GM18502 (cell line): Measurements from ENCODE around the gene RNF40.
"Not testable (repeated sequence)": the region's sequence is repeated elsewhere in the genome, so short reads cannot be mapped to it uniquely, and the experiment has no call there.

Experiments used
- ATAC-seq: cut with Tn5 transposase; IDR thresholded peaks from one replicate; pipeline ENCODE4 v1.9.1; 2021; ENCODE audit warnings: mild to moderate bottlenecking; ENCODE audit not compliant: unreplicated experiment, poor library complexity

RNF40 gene

DNA sequence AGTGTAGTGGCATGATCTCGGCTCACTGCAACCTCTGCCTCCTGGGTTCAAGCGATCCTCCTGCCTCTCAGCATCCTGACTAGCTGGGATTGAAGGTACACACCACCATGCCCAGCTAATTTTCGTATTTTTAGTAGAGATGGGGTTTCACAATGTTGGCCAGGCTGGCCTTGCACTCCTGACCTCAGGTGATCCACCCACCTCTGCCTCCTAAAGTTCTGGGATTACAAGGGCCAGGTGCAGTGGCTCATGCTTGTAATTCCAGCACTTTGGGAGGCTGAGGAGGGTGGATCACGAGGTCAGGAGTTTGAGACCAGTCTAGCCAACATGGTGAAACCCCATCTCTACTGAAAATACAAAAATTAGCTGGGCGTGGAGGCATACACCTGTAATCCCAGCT lies 47.6 kb downstream of the RNF40 start:
- not testable (repeated sequence) for ATAC-seq

DNA sequence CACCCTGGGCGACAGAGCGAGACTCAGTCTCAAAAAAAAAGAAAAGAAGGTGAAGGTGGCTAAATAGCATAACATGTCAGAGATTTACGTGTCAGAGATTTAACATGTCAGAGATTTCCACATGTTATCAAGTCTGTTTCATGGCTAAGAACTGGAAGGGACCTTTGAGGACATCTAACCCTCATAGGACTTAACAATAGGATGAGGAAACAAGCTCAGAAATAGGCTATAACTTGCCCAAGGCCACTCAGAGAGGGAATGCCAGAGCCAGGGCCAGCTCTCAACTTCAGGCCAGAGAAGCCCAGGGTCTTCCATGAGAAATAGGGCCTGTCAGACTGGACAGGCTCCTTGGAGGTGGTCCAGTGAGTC lies 51.7 kb downstream of the RNF40 start:
- ATAC-seq: no peak

DNA sequence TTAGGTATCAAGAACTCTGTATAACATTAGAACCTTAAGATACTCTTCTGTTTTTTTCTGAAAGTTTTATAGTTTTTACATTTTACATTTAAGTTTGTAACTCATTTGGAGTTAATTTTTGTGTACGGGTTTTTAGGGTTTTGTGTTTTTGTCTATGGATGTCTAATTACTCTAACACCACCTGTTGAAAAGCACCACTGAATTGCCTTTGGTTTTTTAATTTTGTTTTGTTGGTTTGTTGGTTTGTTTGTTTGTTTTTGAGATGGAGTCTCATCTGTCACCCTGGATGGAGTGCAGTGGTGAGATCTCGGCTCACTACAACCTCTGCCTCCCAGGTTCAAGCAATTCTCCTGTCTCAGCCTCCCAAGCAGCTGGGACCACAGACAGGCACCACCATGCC lies 54.6 kb downstream of the RNF40 start:
- ATAC-seq: no peak

DNA sequence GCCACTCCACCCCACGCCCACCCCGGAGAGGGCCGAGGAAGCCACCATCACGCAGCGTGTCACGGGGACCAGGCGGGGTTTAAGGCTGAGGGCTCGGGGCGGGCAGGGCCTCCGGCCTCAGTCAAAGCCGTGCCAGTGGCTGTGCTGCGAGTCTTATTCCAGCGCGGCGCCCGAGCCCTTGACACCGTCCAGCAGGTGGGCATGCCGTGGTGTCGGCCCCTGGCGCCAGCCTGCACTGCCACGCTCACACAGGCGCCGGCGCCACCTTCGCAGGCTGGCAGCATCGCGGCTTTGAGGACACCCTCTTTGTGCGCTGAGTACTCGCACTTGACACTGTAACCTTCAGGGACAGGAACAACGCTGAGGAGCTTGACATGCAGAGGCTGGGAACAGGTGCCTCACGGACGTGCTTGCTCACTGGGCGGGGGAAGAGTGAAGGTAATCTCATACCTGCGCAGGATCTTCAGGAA lies 58.9 kb downstream of the RNF40 start:
- ATAC-seq: no peak

DNA sequence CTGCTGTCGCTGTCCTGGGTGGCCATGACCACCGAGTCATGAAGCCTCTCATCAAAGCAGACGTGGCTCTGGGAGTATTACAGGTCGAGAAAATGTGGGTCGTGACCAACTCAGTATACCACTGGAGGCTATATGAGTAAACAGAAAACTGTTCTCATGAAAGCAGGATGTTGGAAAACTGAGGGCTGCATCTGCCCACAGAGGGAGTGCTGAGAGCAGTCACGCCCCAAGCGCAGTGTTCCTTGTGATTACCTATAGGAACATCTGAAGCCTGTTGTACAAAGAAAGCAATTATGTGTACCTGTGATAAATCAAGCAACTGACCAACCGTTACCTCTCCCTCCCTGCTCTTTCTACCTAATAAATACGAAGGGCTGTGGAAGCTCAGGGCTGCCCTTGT lies 59.3 kb downstream of the RNF40 start:
- ATAC-seq: not testable (repeated sequence)

DNA sequence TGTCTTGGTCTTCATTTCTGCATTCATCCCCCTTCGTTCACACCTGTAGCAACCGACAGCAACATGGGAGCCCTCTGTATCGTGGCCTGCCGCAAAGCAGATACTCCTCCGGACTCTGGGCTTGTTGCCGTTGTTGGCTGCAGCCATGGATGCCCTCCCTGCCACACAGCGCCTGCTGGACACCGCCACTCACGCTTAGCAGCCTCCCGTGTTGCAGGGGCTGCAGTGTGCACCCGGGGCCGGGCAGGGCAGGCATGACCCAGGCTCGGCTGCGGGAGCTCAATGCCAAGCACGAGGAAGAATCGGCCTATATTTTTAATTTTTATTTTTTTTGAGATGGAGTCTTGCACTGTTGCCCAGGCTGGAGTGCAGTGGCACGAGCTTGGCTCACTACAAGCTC lies 59.8 kb downstream of the RNF40 start:
- no peak for ATAC-seq
